ENCODE data around the gene AFF3.

The AFF3 gene

DNA sequence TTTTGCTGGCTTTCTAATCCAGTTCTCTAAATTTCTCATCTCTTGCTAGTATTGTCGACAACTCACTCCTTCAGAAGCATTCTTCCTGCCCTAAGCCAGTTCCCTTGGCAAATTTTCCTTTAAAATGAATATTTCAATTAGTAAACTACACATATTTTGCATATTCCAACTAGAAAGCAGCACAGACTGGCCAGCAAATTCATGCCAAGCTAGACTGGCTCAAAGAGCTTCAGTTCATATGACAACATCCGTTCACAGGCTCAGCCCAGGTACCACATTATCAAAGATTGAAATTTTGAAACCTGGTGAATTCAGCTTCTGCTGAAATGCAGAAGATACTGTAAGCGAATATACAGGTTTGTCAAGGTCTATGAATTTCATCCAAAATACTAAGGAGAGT lies 64.5 kb downstream of the AFF3 start:
- Histone ChIP-seq H3K27me3 (ENCODE audit: insufficient read depth, low read length) (no peaks in the 10 kb centered on the region), H3K4me1 (ENCODE audit: insufficient read depth, low read length, severe bottlenecking) (no peaks in the 10 kb centered on the region), H4K20me1 (ENCODE audit: insufficient read depth, low read length) (no peaks in the 10 kb centered on the region; the same call in 1 of the 2 replicates), H3K36me3 (ENCODE audit: insufficient read depth, low read length) (peaks cover 80% of the 10 kb centered on the region), H3K9ac (ENCODE audit: low read length) (no peak overlapping the region), H3K79me2 (ENCODE audit: insufficient read depth, low read length) (peaks cover 21% of the 10 kb centered on the region), H3K27ac (ENCODE audit: low read depth, low read length, poor library complexity, severe bottlenecking) (no peak overlapping the region), H3K4me3 (ENCODE audit: low read depth, low read length, poor library complexity, severe bottlenecking) (no peak overlapping the region), H3K9me2 (ENCODE audit: low read depth, low read length) (no peaks in the 10 kb centered on the region), H2AFZ (ENCODE audit: low read length) (no peak overlapping the region), H3K9me3 (ENCODE audit: low read length) (no peaks in the 10 kb centered on the region), H3F3A (ENCODE audit: insufficient read depth, low read length) (peaks cover 5% of the 10 kb centered on the region), H3K4me2 (ENCODE audit: low read length) (no peak overlapping the region)
- TF ChIP-seq, protein P1, sequence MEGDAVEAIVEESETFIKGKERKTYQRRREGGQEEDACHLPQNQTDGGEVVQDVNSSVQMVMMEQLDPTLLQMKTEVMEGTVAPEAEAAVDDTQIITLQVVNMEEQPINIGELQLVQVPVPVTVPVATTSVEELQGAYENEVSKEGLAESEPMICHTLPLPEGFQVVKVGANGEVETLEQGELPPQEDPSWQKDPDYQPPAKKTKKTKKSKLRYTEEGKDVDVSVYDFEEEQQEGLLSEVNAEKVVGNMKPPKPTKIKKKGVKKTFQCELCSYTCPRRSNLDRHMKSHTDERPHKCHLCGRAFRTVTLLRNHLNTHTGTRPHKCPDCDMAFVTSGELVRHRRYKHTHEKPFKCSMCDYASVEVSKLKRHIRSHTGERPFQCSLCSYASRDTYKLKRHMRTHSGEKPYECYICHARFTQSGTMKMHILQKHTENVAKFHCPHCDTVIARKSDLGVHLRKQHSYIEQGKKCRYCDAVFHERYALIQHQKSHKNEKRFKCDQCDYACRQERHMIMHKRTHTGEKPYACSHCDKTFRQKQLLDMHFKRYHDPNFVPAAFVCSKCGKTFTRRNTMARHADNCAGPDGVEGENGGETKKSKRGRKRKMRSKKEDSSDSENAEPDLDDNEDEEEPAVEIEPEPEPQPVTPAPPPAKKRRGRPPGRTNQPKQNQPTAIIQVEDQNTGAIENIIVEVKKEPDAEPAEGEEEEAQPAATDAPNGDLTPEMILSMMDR (IDR thresholded peaks at IDR 0.05; ENCODE audit: low read length), result no peak
- no peak for TF ChIP-seq EZH2 (IDR thresholded peaks at IDR 0.05; ENCODE audit: borderline replicate concordance, low read length)

DNA sequence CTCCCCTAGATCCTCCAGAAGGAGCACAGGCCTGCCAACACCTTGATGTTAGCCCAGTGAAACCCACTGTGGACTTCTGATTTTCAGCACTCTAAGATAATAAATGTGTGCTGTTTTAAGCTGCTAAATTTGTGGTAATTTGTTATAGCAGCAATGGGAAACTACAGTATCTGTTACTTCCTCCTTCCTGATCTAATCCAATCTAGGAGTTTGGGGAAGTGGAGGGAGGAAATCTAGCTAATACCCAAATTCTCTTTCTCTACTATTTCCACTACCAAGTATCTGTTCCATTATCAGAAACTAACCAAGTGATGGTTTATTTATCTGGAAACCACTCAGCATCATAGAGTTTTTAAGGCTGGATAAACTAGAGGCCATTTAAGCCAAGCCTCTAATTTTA lies 64.9 kb downstream of the AFF3 start:
- H3K9me3 ChIP-seq (ENCODE audit: low read length), result no peaks in the 10 kb centered on the region
- H3K4me1 ChIP-seq (ENCODE audit: insufficient read depth, low read length, severe bottlenecking), result no peaks in the 10 kb centered on the region
- TF ChIP-seq, protein P1 (IDR thresholded peaks at IDR 0.05; ENCODE audit: low read length), result no peak
- no peak for TF ChIP-seq EZH2 (IDR thresholded peaks at IDR 0.05; ENCODE audit: borderline replicate concordance, low read length)
- H3K9me2 ChIP-seq (ENCODE audit: low read depth, low read length), result no peaks in the 10 kb centered on the region
- H3K27me3 ChIP-seq (ENCODE audit: insufficient read depth, low read length), result no peaks in the 10 kb centered on the region
- H3K4me2 ChIP-seq (ENCODE audit: low read length), result no peak overlapping the region
- H3K4me3 ChIP-seq (ENCODE audit: low read depth, low read length, poor library complexity, severe bottlenecking), result no peak overlapping the region
- H3K79me2 ChIP-seq (ENCODE audit: insufficient read depth, low read length), result peaks cover 21% of the 10 kb centered on the region
- no peak overlapping the region for H3K9ac ChIP-seq (ENCODE audit: low read length)
- peaks cover 85% of the 10 kb centered on the region for H3K36me3 ChIP-seq (ENCODE audit: insufficient read depth, low read length)
- no peak overlapping the region for H3K27ac ChIP-seq (ENCODE audit: low read depth, low read length, poor library complexity, severe bottlenecking)
- H2AFZ ChIP-seq (ENCODE audit: low read length), result no peak overlapping the region
- H4K20me1 ChIP-seq (ENCODE audit: insufficient read depth, low read length), result no peaks in the 10 kb centered on the region; the same call in 1 of the 2 replicates
- peaks cover 5% of the 10 kb centered on the region for H3F3A ChIP-seq (ENCODE audit: insufficient read depth, low read length)

DNA sequence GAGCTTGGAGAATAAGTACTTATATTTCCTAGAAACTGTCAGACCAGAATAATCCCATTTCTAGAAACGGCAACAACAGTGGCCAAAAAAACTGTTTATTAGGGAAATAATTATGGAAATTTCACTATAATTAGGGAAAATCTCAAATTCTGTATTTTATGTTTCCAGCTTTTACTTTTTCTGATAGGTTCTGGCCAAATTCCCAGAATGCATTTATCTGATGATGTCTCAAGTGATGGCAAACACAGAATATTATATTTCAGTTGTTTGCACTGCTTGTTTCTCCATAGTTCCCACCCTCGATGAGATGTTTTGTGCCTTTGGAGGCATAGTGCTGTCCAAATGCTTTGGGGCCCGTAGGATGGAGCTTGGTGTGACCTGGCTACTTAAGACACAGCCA lies 66.9 kb downstream of the AFF3 start:
- H3K27ac ChIP-seq (ENCODE audit: low read depth, low read length, poor library complexity, severe bottlenecking), result no peak overlapping the region
- no peaks in the 10 kb centered on the region; the same call in 1 of the 2 replicates for H4K20me1 ChIP-seq (ENCODE audit: insufficient read depth, low read length)
- no peak overlapping the region for H3K9ac ChIP-seq (ENCODE audit: low read length)
- H2AFZ ChIP-seq (ENCODE audit: low read length), result no peak overlapping the region
- no peak overlapping the region for H3K4me3 ChIP-seq (ENCODE audit: low read depth, low read length, poor library complexity, severe bottlenecking)
- TF ChIP-seq EZH2 (IDR thresholded peaks at IDR 0.05; ENCODE audit: borderline replicate concordance, low read length), result no peak
- TF ChIP-seq, protein P1 (IDR thresholded peaks at IDR 0.05; ENCODE audit: low read length), result no peak
- H3K9me3 ChIP-seq (ENCODE audit: low read length), result no peaks in the 10 kb centered on the region
- H3K79me2 ChIP-seq (ENCODE audit: insufficient read depth, low read length), result peaks cover 25% of the 10 kb centered on the region
- H3K4me1 ChIP-seq (ENCODE audit: insufficient read depth, low read length, severe bottlenecking), result no peaks in the 10 kb centered on the region
- no peak overlapping the region for H3K4me2 ChIP-seq (ENCODE audit: low read length)
- no peaks in the 10 kb centered on the region for H3K27me3 ChIP-seq (ENCODE audit: insufficient read depth, low read length)
- peaks cover 5% of the 10 kb centered on the region for H3F3A ChIP-seq (ENCODE audit: insufficient read depth, low read length)
- H3K9me2 ChIP-seq (ENCODE audit: low read depth, low read length), result no peaks in the 10 kb centered on the region
- peaks cover 98% of the 10 kb centered on the region for H3K36me3 ChIP-seq (ENCODE audit: insufficient read depth, low read length)

Data from OCI-LY1 (cell line).